Liver (tissue), 3 donors: ENCODE data around the gene LPP.

Source experiments
- ATF3 ChIP-seq: IDR thresholded peaks from 2 replicates; pipeline ENCODE4 v1.6.1; 2016; ENCODE audit warnings: antibody characterized with exemption
- MAX ChIP-seq: IDR thresholded peaks from 2 replicates; pipeline ENCODE4 v1.6.1; 2016; ENCODE audit warnings: antibody characterized with exemption
- REST ChIP-seq: IDR thresholded peaks from 2 replicates; pipeline ENCODE4 v1.6.1; 2016; ENCODE audit warnings: antibody characterized with exemption, mild to moderate bottlenecking
- RXRA ChIP-seq, 2 donors: IDR thresholded peaks; 2 replicates each; pipeline ENCODE4 v1.6.1; 2017 to 2018; ENCODE audit warnings: antibody characterized with exemption in 2 of 2, mild to moderate bottlenecking in 1 of 2
- TAF1 ChIP-seq: conservative IDR thresholded peaks from 2 replicates; pipeline ENCODE4 v1.6.1; 2016; ENCODE audit warnings: antibody characterized with exemption, mild to moderate bottlenecking
- YY1 ChIP-seq: IDR thresholded peaks from 2 replicates; pipeline ENCODE4 v1.6.1; 2016; ENCODE audit warnings: antibody characterized with exemption, mild to moderate bottlenecking
- TF ChIP-seq, protein P1 (sequence below): fragments of 150-350 bp; IDR thresholded peaks from 2 replicates; pipeline ENCODE4 v1.5.1; 2017; ENCODE audit warnings: improper control_type of control experiment, low read depth, low read length; ENCODE audit not compliant: missing input control
- TF ChIP-seq, protein P2 (sequence below): IDR thresholded peaks from 2 replicates; pipeline ENCODE4 v1.6.1; 2016; ENCODE audit warnings: antibody characterized with exemption
- donor health status: healthy.
- donor health status: healthy.

DNA sequence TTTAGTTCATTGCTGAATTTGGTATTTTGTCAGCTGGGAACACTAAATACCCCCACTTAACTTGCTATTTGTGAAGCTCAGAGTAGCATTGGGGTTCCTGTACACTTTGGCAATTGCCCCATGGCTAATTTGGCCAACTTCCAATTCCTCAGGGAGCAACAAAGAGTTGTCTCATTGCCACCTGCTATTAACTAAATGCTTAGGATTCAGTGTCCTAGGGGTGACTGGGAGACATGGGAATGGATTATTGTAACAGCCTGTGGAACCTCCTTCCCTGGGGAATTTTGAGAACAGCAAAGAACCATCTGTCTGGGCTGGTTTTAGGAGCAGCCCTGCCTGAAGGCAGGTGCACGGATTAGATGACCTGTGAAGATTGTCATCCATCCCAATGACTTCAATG is 580.4 kb downstream of the LPP start:
- TF ChIP-seq, protein P1, sequence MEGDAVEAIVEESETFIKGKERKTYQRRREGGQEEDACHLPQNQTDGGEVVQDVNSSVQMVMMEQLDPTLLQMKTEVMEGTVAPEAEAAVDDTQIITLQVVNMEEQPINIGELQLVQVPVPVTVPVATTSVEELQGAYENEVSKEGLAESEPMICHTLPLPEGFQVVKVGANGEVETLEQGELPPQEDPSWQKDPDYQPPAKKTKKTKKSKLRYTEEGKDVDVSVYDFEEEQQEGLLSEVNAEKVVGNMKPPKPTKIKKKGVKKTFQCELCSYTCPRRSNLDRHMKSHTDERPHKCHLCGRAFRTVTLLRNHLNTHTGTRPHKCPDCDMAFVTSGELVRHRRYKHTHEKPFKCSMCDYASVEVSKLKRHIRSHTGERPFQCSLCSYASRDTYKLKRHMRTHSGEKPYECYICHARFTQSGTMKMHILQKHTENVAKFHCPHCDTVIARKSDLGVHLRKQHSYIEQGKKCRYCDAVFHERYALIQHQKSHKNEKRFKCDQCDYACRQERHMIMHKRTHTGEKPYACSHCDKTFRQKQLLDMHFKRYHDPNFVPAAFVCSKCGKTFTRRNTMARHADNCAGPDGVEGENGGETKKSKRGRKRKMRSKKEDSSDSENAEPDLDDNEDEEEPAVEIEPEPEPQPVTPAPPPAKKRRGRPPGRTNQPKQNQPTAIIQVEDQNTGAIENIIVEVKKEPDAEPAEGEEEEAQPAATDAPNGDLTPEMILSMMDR: no peak
- TF ChIP-seq REST (no peak), ATF3 (no peak), MAX (no peak), TAF1 (no peak), YY1 (no peak), RXRA (IDR thresholded peaks at IDR 0.05) (no peak)
- TF ChIP-seq, protein P2, sequence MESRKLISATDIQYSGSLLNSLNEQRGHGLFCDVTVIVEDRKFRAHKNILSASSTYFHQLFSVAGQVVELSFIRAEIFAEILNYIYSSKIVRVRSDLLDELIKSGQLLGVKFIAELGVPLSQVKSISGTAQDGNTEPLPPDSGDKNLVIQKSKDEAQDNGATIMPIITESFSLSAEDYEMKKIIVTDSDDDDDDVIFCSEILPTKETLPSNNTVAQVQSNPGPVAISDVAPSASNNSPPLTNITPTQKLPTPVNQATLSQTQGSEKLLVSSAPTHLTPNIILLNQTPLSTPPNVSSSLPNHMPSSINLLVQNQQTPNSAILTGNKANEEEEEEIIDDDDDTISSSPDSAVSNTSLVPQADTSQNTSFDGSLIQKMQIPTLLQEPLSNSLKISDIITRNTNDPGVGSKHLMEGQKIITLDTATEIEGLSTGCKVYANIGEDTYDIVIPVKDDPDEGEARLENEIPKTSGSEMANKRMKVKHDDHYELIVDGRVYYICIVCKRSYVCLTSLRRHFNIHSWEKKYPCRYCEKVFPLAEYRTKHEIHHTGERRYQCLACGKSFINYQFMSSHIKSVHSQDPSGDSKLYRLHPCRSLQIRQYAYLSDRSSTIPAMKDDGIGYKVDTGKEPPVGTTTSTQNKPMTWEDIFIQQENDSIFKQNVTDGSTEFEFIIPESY: no peak
